Duodenal mucosa (tissue), 2 donors: Measurements from ENCODE around the gene ARR3.

Source experiments
- H3K27ac ChIP-seq: one replicate; pipeline ENCODE4 v1.7.0; 2013; ENCODE audit warnings: low read depth, low read length
- H3K27me3 ChIP-seq, 2 donors: one replicate each; pipeline ENCODE4 v1.7.0; 2013; ENCODE audit warnings: low read length in 2 of 2, control low read depth in 1 of 2; ENCODE audit not compliant: insufficient read depth in 2 of 2, control insufficient read depth in 1 of 2
- H3K36me3 ChIP-seq, 2 donors: one replicate each; pipeline ENCODE4 v1.7.0; 2013; ENCODE audit warnings: low read length in 2 of 2, control low read depth in 1 of 2; ENCODE audit not compliant: insufficient read depth in 2 of 2, control insufficient read depth in 1 of 2
- H3K4me1 ChIP-seq, 2 donors: one replicate each; pipeline ENCODE4 v1.7.0; 2013; ENCODE audit warnings: low read length in 2 of 2, control low read depth in 1 of 2; ENCODE audit not compliant: insufficient read depth in 2 of 2, control insufficient read depth in 1 of 2
- H3K4me3 ChIP-seq, 2 donors: one replicate each; pipeline ENCODE4 v1.7.0; 2013; ENCODE audit warnings: low read length in 2 of 2, low read depth in 1 of 2
- H3K9ac ChIP-seq, 2 donors: one replicate each; pipeline ENCODE4 v1.7.0; 2013; ENCODE audit warnings: low read length in 2 of 2, low read depth in 1 of 2
- H3K9me3 ChIP-seq, 2 donors: one replicate each; pipeline ENCODE4 v1.7.0; 2013; ENCODE audit warnings: low read length in 2 of 2, control low read depth in 1 of 2; ENCODE audit not compliant: control insufficient read depth in 1 of 2

ARR3 gene

DNA sequence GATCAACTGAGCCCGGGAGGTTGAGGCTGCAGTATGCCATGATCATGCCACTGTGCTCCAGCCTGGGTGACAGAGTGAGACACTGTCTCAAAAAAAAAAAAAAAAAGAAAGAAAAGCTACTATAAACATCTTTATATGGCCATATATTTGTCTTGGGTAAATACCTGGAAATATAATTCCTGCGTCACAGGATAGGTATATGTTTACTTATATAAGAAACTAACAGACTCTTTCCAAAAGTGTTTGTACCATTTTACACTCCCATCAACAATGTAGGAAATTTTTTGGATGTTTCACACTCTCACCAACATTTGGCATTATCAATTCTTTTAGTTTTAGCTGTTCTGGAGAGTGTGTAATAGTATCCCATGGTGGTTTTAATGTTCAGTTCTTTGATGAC is 20.9 kb upstream of the ARR3 start:
- H3K27ac ChIP-seq: no peak overlapping the region
- H3K9ac ChIP-seq: no peak overlapping the region
- no peaks in the 10 kb centered on the region for H3K4me1 ChIP-seq
- H3K9me3 ChIP-seq: no peaks in the 10 kb centered on the region
- no peak overlapping the region for H3K4me3 ChIP-seq
- H3K36me3 ChIP-seq: no peaks in the 10 kb centered on the region
- H3K27me3 ChIP-seq: no peaks in the 10 kb centered on the region

GRCh38 chrX:70252491-70252890 is 15.6 kb upstream of the ARR3 start:
- H3K9ac ChIP-seq: no peak overlapping the region
- no peaks in the 10 kb centered on the region for H3K4me1 ChIP-seq
- no peak overlapping the region for H3K27ac ChIP-seq
- H3K4me3 ChIP-seq: no peak overlapping the region
- no peaks in the 10 kb centered on the region for H3K36me3 ChIP-seq
- no peaks in the 10 kb centered on the region for H3K27me3 ChIP-seq
- H3K9me3 ChIP-seq: no peaks in the 10 kb centered on the region

DNA sequence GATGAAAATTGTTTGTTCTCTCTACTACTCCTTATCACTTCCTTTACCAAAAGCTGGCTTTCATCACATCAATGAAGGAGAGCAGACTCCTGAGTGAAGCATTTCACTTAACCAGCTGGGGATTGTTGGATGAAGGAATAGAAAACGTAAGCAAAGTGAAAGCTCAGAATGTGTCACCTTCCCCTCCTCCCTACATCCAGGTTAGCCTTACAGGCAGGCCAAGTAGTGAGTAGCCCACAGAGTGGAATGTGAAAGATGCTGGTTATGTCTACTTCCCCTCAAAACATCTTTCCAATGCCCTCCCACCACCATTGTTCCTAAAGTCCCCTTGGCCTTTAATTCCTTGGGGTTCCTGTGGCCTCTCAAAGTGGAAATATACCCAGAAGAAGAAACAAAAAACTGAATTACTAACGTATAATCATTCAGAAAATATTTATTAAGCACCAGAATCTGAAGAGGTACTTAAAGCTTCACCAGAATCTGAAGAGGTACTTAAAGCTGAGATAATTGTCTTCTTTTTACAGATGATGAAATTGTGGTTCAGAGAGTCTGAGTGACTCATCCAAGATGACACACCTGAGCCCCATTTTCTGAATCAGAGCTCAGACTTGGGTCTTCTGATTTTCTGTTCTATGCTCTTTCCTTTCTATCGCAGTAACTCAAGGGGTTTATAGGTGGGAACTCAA is 14.6 kb upstream of the ARR3 start:
- no peak overlapping the region for H3K9ac ChIP-seq
- no peaks in the 10 kb centered on the region for H3K4me1 ChIP-seq
- no peak overlapping the region for H3K4me3 ChIP-seq
- H3K27ac ChIP-seq: no peak overlapping the region
- no peaks in the 10 kb centered on the region for H3K27me3 ChIP-seq
- H3K9me3 ChIP-seq: no peaks in the 10 kb centered on the region
- H3K36me3 ChIP-seq: no peaks in the 10 kb centered on the region

DNA sequence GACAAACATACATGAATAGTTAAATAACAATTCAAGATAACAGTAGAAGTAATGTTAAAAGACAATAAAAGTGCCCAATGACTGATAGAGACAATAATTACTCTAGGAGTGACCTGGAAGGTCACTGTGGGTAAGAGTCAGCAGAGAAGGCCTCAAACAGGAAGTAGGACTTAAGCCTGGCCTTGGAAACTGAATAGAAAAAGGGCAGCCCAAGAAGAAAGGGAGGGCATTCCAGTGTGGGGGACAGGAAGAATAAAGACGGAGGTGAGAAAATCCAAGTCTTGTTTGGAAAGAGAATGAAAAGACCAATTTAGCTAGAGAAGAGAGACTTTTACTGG is 14.1 kb upstream of the ARR3 start:
- no peak overlapping the region for H3K4me3 ChIP-seq
- H3K4me1 ChIP-seq: no peaks in the 10 kb centered on the region
- H3K27me3 ChIP-seq: no peaks in the 10 kb centered on the region
- H3K36me3 ChIP-seq: no peaks in the 10 kb centered on the region
- no peaks in the 10 kb centered on the region for H3K9me3 ChIP-seq
- H3K9ac ChIP-seq: no peak overlapping the region
- no peak overlapping the region for H3K27ac ChIP-seq

DNA sequence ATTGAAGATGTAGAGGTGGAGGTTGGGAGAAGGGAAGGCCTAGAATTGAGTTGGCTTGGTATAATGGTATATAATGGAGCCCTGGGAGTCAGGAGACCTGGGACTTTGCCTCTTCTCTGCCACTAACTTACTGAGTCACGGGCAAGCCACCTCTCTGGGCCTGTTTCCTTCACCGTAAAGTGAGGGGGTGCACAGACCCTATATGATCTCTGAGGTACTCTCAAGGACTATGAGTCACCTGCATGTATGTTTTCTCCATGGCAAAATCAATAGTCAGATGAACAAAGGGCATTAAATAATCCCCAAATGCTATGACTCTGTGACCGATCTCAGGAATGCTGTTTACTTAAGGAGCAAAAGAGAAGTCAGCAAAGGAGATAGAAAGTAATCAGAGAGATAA is 13.2 kb upstream of the ARR3 start:
- no peaks in the 10 kb centered on the region for H3K27me3 ChIP-seq
- H3K9me3 ChIP-seq: no peaks in the 10 kb centered on the region
- no peaks in the 10 kb centered on the region for H3K36me3 ChIP-seq
- H3K9ac ChIP-seq: no peak overlapping the region
- no peak overlapping the region for H3K27ac ChIP-seq
- H3K4me3 ChIP-seq: no peak overlapping the region
- H3K4me1 ChIP-seq: no peaks in the 10 kb centered on the region

DNA sequence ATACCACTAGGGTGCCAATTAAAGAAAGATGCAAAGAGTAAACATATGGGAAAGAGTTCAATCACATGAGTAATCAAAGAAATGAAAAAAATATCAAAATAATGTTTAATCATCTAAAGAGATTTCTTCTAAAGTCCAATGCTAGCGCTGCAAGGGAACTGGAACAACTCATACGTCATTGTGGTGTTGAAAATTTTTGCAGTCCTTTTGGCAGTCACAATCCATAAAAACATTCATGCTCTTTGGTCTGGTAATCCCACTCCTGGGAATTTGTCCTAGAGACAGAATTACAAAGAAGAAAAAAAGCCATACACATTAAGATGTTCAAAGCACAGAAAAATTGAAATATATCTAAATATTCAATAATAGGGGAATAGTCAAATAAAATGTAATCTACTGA is 12.7 kb upstream of the ARR3 start:
- no peaks in the 10 kb centered on the region for H3K27me3 ChIP-seq
- H3K9me3 ChIP-seq: no peaks in the 10 kb centered on the region
- H3K4me3 ChIP-seq: no peak overlapping the region
- no peak overlapping the region for H3K27ac ChIP-seq
- no peak overlapping the region for H3K9ac ChIP-seq
- H3K36me3 ChIP-seq: no peaks in the 10 kb centered on the region
- no peaks in the 10 kb centered on the region for H3K4me1 ChIP-seq

DNA sequence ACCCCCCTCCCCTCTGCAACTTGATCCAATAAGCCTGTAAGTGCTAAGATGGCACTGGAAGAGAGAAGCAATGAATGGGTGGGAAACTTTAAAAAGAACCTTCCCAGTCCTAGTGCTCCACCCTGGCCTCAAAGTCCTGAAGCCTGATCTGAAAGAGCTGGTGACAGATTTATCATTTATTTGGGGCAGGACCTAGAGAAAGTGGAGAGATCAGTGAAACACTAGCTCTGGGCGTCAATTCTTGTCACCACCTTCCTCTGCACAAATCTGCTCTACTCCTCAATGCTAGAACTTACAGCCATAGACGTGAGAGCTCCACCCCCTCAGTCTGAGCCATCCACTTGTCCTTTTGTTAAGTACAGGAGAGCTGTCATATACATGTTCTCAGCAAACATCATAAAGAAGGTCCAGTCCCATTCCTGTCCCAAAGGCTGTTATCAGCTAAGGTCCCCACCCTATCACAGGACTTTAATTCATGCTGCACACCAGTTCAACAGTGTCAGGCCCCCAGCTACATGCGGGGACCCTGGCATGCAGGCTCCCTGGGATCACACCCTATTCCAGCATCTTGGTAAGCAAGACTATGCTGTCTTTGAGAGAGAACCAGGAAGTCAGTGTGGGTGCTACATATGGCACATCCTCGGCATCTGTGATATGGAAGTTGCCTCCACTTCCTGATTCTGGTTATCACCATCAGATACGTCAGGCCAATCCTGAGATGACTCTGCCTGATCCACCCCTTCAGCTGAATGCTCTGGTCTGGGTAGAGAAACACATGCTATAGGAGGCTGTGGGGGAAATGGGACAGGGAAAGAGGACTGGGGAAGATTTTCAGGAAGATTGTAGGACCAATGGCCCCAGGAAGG is 10.5 kb upstream of the ARR3 start:
- Histone ChIP-seq H3K27me3 (no peaks in the 10 kb centered on the region), H3K4me3 (no peak overlapping the region), H3K4me1 (no peaks in the 10 kb centered on the region), H3K9me3 (no peaks in the 10 kb centered on the region), H3K9ac (no peak overlapping the region), H3K27ac (no peak overlapping the region), H3K36me3 (no peaks in the 10 kb centered on the region)

DNA sequence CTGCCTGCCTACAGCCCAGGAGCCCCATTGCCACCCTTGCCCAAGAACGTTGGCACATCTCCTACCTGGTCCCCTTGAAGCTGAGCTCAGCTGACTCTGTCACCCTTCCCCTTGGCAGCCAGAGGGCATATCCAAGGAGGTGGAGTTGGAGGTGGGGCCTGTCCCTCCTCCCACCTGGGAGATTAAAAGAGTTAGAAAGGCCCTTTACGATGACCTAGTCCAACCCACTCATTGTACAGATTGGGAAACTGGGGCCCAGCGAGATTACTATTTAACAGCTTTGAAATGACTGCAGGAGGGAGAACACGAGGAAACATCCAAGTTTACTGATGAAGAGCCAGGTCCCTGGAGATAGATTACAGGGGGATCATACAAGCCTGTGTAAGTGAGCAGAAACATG is 8.0 kb upstream of the ARR3 start, which contains the start of gene P2RY4:
TSS of gene P2RY4 (minus strand) at position 101 of the 400 bp plus-strand sequence. CDS start 580 bp downstream, outside the sequence.
- Histone ChIP-seq H3K4me3 (no peak within 1 kb of the TSS), H3K27ac (no peak within 1 kb of the TSS), H3K4me1 (no peaks in the 10 kb centered on the region), H3K9me3 (no peaks in the 10 kb centered on the region), H3K36me3 (no peaks in the 10 kb centered on the region), H3K27me3 (no peaks in the 10 kb centered on the region), H3K9ac (no peak within 1 kb of the TSS)

DNA sequence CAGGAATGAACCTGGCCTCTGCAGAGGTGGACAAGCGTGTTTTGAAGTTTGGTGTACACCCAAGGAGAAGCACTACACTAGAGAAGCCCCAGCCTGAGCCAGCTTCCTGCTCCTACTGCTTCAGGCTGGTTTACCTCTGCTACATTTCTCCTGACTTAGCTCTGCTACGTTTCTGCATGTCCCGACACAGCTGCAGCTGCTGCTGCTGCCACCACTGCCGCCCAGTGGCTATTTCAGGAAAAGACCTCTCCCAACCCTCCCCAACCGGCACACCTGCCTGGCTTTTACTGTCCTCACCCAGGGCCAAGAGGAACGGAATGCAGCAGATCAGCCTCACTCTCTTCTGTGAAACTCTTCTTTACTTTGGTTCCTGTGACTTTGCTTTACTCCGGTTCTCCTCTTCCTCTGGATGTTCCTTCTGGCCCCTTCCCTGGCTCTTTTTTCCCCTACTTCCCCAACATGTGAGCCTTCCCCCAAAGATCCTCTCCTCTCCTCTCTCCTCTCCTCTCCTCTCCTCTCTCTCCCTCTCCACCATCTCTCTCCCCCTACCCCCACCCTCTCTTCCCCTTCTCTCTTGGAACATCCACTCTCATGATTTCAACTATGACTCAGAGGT is 5.1 kb upstream of the ARR3 start:
- Histone ChIP-seq H3K9ac (no peak overlapping the region), H3K36me3 (no peaks in the 10 kb centered on the region), H3K4me1 (no peaks in the 10 kb centered on the region), H3K4me3 (no peak overlapping the region), H3K27me3 (no peaks in the 10 kb centered on the region), H3K27ac (no peak overlapping the region), H3K9me3 (no peaks in the 10 kb centered on the region)

GRCh38 chrX:70264784-70265183 is 3.4 kb upstream of the ARR3 start:
- no peak overlapping the region for H3K9ac ChIP-seq
- no peak overlapping the region for H3K4me3 ChIP-seq
- no peaks in the 10 kb centered on the region for H3K36me3 ChIP-seq
- H3K4me1 ChIP-seq: no peaks in the 10 kb centered on the region
- no peak overlapping the region for H3K27ac ChIP-seq
- no peaks in the 10 kb centered on the region for H3K27me3 ChIP-seq
- no peaks in the 10 kb centered on the region for H3K9me3 ChIP-seq
